ENCODE results near the gene IFI35.

GRCh38 chr17:43018008-43018853 is 11.6 kb downstream of the IFI35 start:
- TF ChIP-seq CTCF (IDR thresholded peaks at IDR 0.05; ENCODE audit: insufficient read depth, low read length) (no peak), POLR2AphosphoS5 (IDR thresholded peaks at IDR 0.05; ENCODE audit: low read depth) (peak; percentile 37; the same call in 1 of the 2 replicates), GABPA (IDR thresholded peaks at IDR 0.05; ENCODE audit: low read depth) (no peak)
